Loucy (cell line): ENCODE data around the gene KNL1.

Source experiments
- EZH2phosphoT487 ChIP-seq: fragments of 200-600 bp; IDR thresholded peaks from 2 replicates; pipeline ENCODE4 v1.6.1; 2018; ENCODE audit warnings: antibody characterized with exemption, mild to moderate bottlenecking, moderate library complexity, borderline replicate concordance
- TF ChIP-seq, protein P1 (sequence below): fragments of 200-600 bp; sonication (generic); conservative IDR thresholded peaks from 2 replicates; pipeline ENCODE4 v1.5.1; 2014; ENCODE audit warnings: mild to moderate bottlenecking, antibody characterized with exemption, low read length

DNA sequence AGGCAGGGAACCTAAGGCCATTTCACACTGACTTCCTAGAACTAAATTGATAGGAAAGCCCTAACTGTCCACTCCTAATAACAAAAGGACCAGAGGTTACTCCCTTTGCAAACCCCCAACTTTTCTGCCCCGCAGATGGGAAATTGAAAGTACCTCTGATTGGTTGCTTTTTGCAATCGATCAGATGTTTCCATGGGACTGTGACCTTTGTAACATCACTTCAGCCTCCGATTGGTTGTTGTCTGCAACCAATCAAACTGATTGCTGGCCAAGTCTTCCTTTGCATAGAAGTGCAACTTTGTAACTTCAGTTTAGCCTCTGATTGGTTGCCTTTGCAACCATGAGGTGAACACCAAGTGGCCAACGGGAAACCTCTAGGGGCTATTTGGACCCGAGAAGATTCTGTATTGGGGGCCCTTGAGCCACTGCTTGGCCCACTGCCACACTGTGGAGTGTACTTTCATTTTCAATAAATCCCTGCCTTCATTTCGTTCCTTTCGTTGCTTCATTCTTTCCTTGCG lies 11.3 kb upstream of the KNL1 start:
- TF ChIP-seq, protein P1, sequence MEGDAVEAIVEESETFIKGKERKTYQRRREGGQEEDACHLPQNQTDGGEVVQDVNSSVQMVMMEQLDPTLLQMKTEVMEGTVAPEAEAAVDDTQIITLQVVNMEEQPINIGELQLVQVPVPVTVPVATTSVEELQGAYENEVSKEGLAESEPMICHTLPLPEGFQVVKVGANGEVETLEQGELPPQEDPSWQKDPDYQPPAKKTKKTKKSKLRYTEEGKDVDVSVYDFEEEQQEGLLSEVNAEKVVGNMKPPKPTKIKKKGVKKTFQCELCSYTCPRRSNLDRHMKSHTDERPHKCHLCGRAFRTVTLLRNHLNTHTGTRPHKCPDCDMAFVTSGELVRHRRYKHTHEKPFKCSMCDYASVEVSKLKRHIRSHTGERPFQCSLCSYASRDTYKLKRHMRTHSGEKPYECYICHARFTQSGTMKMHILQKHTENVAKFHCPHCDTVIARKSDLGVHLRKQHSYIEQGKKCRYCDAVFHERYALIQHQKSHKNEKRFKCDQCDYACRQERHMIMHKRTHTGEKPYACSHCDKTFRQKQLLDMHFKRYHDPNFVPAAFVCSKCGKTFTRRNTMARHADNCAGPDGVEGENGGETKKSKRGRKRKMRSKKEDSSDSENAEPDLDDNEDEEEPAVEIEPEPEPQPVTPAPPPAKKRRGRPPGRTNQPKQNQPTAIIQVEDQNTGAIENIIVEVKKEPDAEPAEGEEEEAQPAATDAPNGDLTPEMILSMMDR = no peak
- no peak for TF ChIP-seq EZH2phosphoT487
